CD4-positive, alpha-beta T cell treated with Interleukin-1 beta for 1 hour (primary cell): Measurements from ENCODE around the gene COL23A1.
"Not testable (repeated sequence)": the region's sequence is repeated elsewhere in the genome, so short reads cannot be mapped to it uniquely, and the experiment has no call there.

ENCODE experiments used
- DNase-seq, 2 donors: peaks; one replicate each; pipeline ENCODE4 v3.0.0-alpha.2; 2020 to 2022

The COL23A1 gene

GRCh38 chr5:178232920-178233429, 357.2 kb downstream of the COL23A1 start:
- no peak for DNase-seq

GRCh38 chr5:178232124-178232919, 357.9 kb downstream of the COL23A1 start, which contains the start of gene PHYKPL:
Gene PHYKPL, minus strand, starts transcription at chr5:178232802. Its CDS starts 252 bp downstream, at chr5:178232550.
- peak; percentile 63 to 69 for DNase-seq

GRCh38 chr5:178231539-178232123, 358.6 kb downstream of the COL23A1 start:
- no peak for DNase-seq

- DNase-seq, result no peak
Measured at GRCh38 chr5:178230879-178231538, 359.2 kb downstream of the COL23A1 start.

GRCh38 chr5:178229861-178230260, 360.3 kb downstream of the COL23A1 start:
- DNase-seq, result no peak

GRCh38 chr5:178229111-178229510, 361.1 kb downstream of the COL23A1 start:
- DNase-seq, result not testable (repeated sequence)

- no peak for DNase-seq
Measured at GRCh38 chr5:178228609-178229008, 361.6 kb downstream of the COL23A1 start.

GRCh38 chr5:178227929-178228328, 362.3 kb downstream of the COL23A1 start:
- no peak for DNase-seq

GRCh38 chr5:178227138-178227659, 363.0 kb downstream of the COL23A1 start:
- no peak for DNase-seq

GRCh38 chr5:178225174-178225573, 365.0 kb downstream of the COL23A1 start:
- DNase-seq, result no peak

GRCh38 chr5:178224403-178224802, 365.8 kb downstream of the COL23A1 start:
- DNase-seq, result no peak

GRCh38 chr5:178223828-178224335, 366.3 kb downstream of the COL23A1 start:
- DNase-seq, result no peak

- no peak for DNase-seq
Measured at GRCh38 chr5:178223196-178223773, 366.9 kb downstream of the COL23A1 start.

GRCh38 chr5:178222292-178222691, 367.9 kb downstream of the COL23A1 start:
- DNase-seq, result no peak

GRCh38 chr5:178221853-178222252, 368.3 kb downstream of the COL23A1 start:
- DNase-seq, result no peak

- no peak for DNase-seq
Measured at GRCh38 chr5:178221282-178221681, 368.9 kb downstream of the COL23A1 start.

GRCh38 chr5:178218827-178219226, 371.4 kb downstream of the COL23A1 start:
- DNase-seq, result no peak

GRCh38 chr5:178218237-178218776, 371.9 kb downstream of the COL23A1 start:
- no peak for DNase-seq

- DNase-seq, result no peak
Measured at GRCh38 chr5:178216779-178217178, 373.4 kb downstream of the COL23A1 start.

- no peak for DNase-seq
Measured at GRCh38 chr5:178216088-178216534, 374.1 kb downstream of the COL23A1 start.

GRCh38 chr5:178215280-178216002, 374.8 kb downstream of the COL23A1 start:
- DNase-seq, result no peak
